ENCODE data around the gene BHLHE23. TPM values are rescaled to one million over a fixed set of nuclear protein-coding genes. Genes with fewer than 3 reads are reported as not detected.

BHLHE23 gene
- polyA plus RNA-seq, 1 donor, result not detected

- H3K9me3 ChIP-seq (ENCODE audit: control insufficient read depth, low read depth, low read length), result peaks cover 14% of the 10 kb centered on the region
- H3K27ac ChIP-seq (ENCODE audit: low read length), result no peak overlapping the region
- peaks cover 73% of the 10 kb centered on the region for H3K27me3 ChIP-seq (ENCODE audit: control insufficient read depth, insufficient read depth, low read length)
- DNase-seq, result no peak
- no peaks in the 10 kb centered on the region for H3K4me1 ChIP-seq (ENCODE audit: control insufficient read depth, insufficient read depth, low read length)
- WGBS (ENCODE audit: insufficient coverage, low lambda C conversion rate), result no CpG with 5 or more reads among the region's 48 CpGs
- H3K4me3 ChIP-seq (ENCODE audit: low read length), result no peak overlapping the region
- no peaks in the 10 kb centered on the region for H3K36me3 ChIP-seq (ENCODE audit: control insufficient read depth, insufficient read depth, low read length)
These were observed 33.7 kb downstream of the BHLHE23 start for GRCh38 chr20:62972845-62973745.

- Histone ChIP-seq H3K4me1 (ENCODE audit: control insufficient read depth, insufficient read depth, low read length) (no peaks in the 10 kb centered on the region), H3K9me3 (ENCODE audit: control insufficient read depth, low read depth, low read length) (peaks cover 14% of the 10 kb centered on the region), H3K4me3 (ENCODE audit: low read length) (no peak overlapping the region), H3K27ac (ENCODE audit: low read length) (no peak overlapping the region), H3K27me3 (ENCODE audit: control insufficient read depth, insufficient read depth, low read length) (peaks cover 64% of the 10 kb centered on the region), H3K36me3 (ENCODE audit: control insufficient read depth, insufficient read depth, low read length) (no peaks in the 10 kb centered on the region)
- WGBS (ENCODE audit: insufficient coverage, low lambda C conversion rate), result 0% methylated on average over 1 of the region's 38 CpGs
- DNase-seq, result peak; percentile 71
These were observed 34.6 kb downstream of the BHLHE23 start for GRCh38 chr20:62971950-62972844.

- Histone ChIP-seq H3K27ac (ENCODE audit: low read length) (no peak overlapping the region), H3K36me3 (ENCODE audit: control insufficient read depth, insufficient read depth, low read length) (peaks cover 2% of the 10 kb centered on the region), H3K4me1 (ENCODE audit: control insufficient read depth, insufficient read depth, low read length) (no peaks in the 10 kb centered on the region), H3K4me3 (ENCODE audit: low read length) (no peak overlapping the region), H3K27me3 (ENCODE audit: control insufficient read depth, insufficient read depth, low read length) (peaks cover 57% of the 10 kb centered on the region), H3K9me3 (ENCODE audit: control insufficient read depth, low read depth, low read length) (peaks cover 14% of the 10 kb centered on the region)
- DNase-seq, result no peak
- 100% methylated on average over 1 of the region's 10 CpGs for WGBS (ENCODE audit: insufficient coverage, low lambda C conversion rate)
These were observed 35.4 kb downstream of the BHLHE23 start for GRCh38 chr20:62971211-62971949.

- DNase-seq, result no peak
- 100% methylated on average over 1 of the region's 33 CpGs for WGBS (ENCODE audit: insufficient coverage, low lambda C conversion rate)
- no peaks in the 10 kb centered on the region for H3K4me1 ChIP-seq (ENCODE audit: control insufficient read depth, insufficient read depth, low read length)
- peaks cover 14% of the 10 kb centered on the region for H3K9me3 ChIP-seq (ENCODE audit: control insufficient read depth, low read depth, low read length)
- H3K4me3 ChIP-seq (ENCODE audit: low read length), result no peak overlapping the region
- peaks cover 49% of the 10 kb centered on the region for H3K27me3 ChIP-seq (ENCODE audit: control insufficient read depth, insufficient read depth, low read length)
- H3K36me3 ChIP-seq (ENCODE audit: control insufficient read depth, insufficient read depth, low read length), result peaks cover 2% of the 10 kb centered on the region
- H3K27ac ChIP-seq (ENCODE audit: low read length), result no peak overlapping the region
These were observed 36.2 kb downstream of the BHLHE23 start for GRCh38 chr20:62970307-62971210.

GRCh38 chr20:62969939-62970306, 36.8 kb downstream of the BHLHE23 start:
- no CpG with 5 or more reads among the region's 8 CpGs for WGBS (ENCODE audit: insufficient coverage, low lambda C conversion rate)
- H3K27me3 ChIP-seq (ENCODE audit: control insufficient read depth, insufficient read depth, low read length), result peaks cover 42% of the 10 kb centered on the region

GRCh38 chr20:62969179-62969760, 37.5 kb downstream of the BHLHE23 start:
- 63% methylated on average over 2 of the region's 16 CpGs for WGBS (ENCODE audit: insufficient coverage, low lambda C conversion rate)
- Histone ChIP-seq H3K4me3 (ENCODE audit: low read length) (no peak overlapping the region), H3K4me1 (ENCODE audit: control insufficient read depth, insufficient read depth, low read length) (no peaks in the 10 kb centered on the region), H3K9me3 (ENCODE audit: control insufficient read depth, low read depth, low read length) (peaks cover 10% of the 10 kb centered on the region), H3K27ac (ENCODE audit: low read length) (no peak overlapping the region), H3K36me3 (ENCODE audit: control insufficient read depth, insufficient read depth, low read length) (peaks cover 2% of the 10 kb centered on the region), H3K27me3 (ENCODE audit: control insufficient read depth, insufficient read depth, low read length) (peaks cover 36% of the 10 kb centered on the region)
- DNase-seq, result no peak

More at GRCh38 chr20:62969939-62970306, 36.8 kb downstream of the BHLHE23 start:
- Histone ChIP-seq H3K9me3 (ENCODE audit: control insufficient read depth, low read depth, low read length) (peaks cover 10% of the 10 kb centered on the region), H3K4me1 (ENCODE audit: control insufficient read depth, insufficient read depth, low read length) (no peaks in the 10 kb centered on the region), H3K36me3 (ENCODE audit: control insufficient read depth, insufficient read depth, low read length) (peaks cover 2% of the 10 kb centered on the region), H3K27ac (ENCODE audit: low read length) (no peak overlapping the region), H3K4me3 (ENCODE audit: low read length) (no peak overlapping the region)
- DNase-seq, result no peak

GRCh38 chr20:62968378-62969178, 38.2 kb downstream of the BHLHE23 start:
- DNase-seq, result no peak
- Histone ChIP-seq H3K4me3 (ENCODE audit: low read length) (no peak overlapping the region), H3K27me3 (ENCODE audit: control insufficient read depth, insufficient read depth, low read length) (peaks cover 29% of the 10 kb centered on the region), H3K4me1 (ENCODE audit: control insufficient read depth, insufficient read depth, low read length) (no peaks in the 10 kb centered on the region), H3K27ac (ENCODE audit: low read length) (no peak overlapping the region), H3K9me3 (ENCODE audit: control insufficient read depth, low read depth, low read length) (peaks cover 10% of the 10 kb centered on the region), H3K36me3 (ENCODE audit: control insufficient read depth, insufficient read depth, low read length) (peaks cover 2% of the 10 kb centered on the region)
- 70% methylated on average over 2 of the region's 21 CpGs for whole genome bisulfite sequencing (ENCODE audit: insufficient coverage, low lambda C conversion rate)

GRCh38 chr20:62967628-62968351, 39.0 kb downstream of the BHLHE23 start:
- Histone ChIP-seq H3K36me3 (ENCODE audit: control insufficient read depth, insufficient read depth, low read length) (peaks cover 2% of the 10 kb centered on the region), H3K27me3 (ENCODE audit: control insufficient read depth, insufficient read depth, low read length) (peaks cover 21% of the 10 kb centered on the region), H3K27ac (ENCODE audit: low read length) (no peak overlapping the region), H3K9me3 (ENCODE audit: control insufficient read depth, low read depth, low read length) (peaks cover 3% of the 10 kb centered on the region), H3K4me1 (ENCODE audit: control insufficient read depth, insufficient read depth, low read length) (no peaks in the 10 kb centered on the region), H3K4me3 (ENCODE audit: low read length) (no peak overlapping the region)
- DNase-seq, result no peak
- WGBS (ENCODE audit: insufficient coverage, low lambda C conversion rate), result no CpG with 5 or more reads among the region's 27 CpGs

Data from large intestine (tissue), 3 donors.